A673 (cell line): ENCODE data around the gene PGF. TPM values are rescaled to one million over a fixed set of nuclear protein-coding genes. Genes with fewer than 3 reads are reported as not detected.

ENCODE experiments used
- BruUV-seq: library from RNA; stranded (reverse); fragments of 400-500 nt; replicated peaks from 2 replicates; lab custom pipeline; 2021; lab: Mats Ljungman, UMichigan
- CTCF ChIA-PET: fragments of 300-600 bp; sonication (Branson Sonifier 250); formaldehyde crosslinking; loops from one replicate; lab custom pipeline; 2022; ENCODE audit warnings: antibody characterized with exemption; lab: Charles Lee
- POLR2A ChIA-PET: fragments of 300-600 bp; sonication (Branson Sonifier 250); formaldehyde crosslinking; loops from one replicate; lab custom pipeline; 2022; ENCODE audit warnings: antibody characterized with exemption; ENCODE audit not compliant: low non-redundant PET; lab: Charles Lee
- DNase-seq: peaks from one replicate; pipeline ENCODE4 v3.0.0-alpha.2; 2015; ENCODE audit warnings: low spot score
- H3K27ac ChIP-seq: fragments of 200-600 bp; sonication (generic); 2 replicates; pipeline ENCODE4 v1.5.1; 2016; ENCODE audit warnings: mixed run types, low read depth, mild to moderate bottlenecking, mixed read lengths, antibody characterized with exemption, low read length; ENCODE audit not compliant: poor library complexity, severe bottlenecking
- H3K27me3 ChIP-seq: fragments of 200-600 bp; sonication (generic); replicated peaks from 2 replicates; pipeline ENCODE4 v1.6.1; 2017; ENCODE audit warnings: mixed run types, low read depth, mild to moderate bottlenecking, mixed read lengths, antibody characterized with exemption, low read length; ENCODE audit not compliant: insufficient read depth, poor library complexity
- H3K36me3 ChIP-seq: fragments of 200-600 bp; sonication (generic); 2 replicates; pipeline ENCODE4 v1.6.1; 2016; ENCODE audit warnings: mixed run types, mild to moderate bottlenecking, mixed read lengths, antibody characterized with exemption, low read length; ENCODE audit not compliant: insufficient read depth, poor library complexity, severe bottlenecking
- H3K4me1 ChIP-seq: fragments of 200-600 bp; sonication (generic); 2 replicates; pipeline ENCODE4 v1.6.1; 2017; ENCODE audit warnings: mixed run types, mild to moderate bottlenecking, mixed read lengths, antibody characterized with exemption, low read length; ENCODE audit not compliant: insufficient read depth, poor library complexity, severe bottlenecking
- H3K4me3 ChIP-seq: fragments of 200-600 bp; sonication (generic); 2 replicates; pipeline ENCODE4 v1.5.1; 2016; ENCODE audit warnings: low read depth, mixed run types, mild to moderate bottlenecking, mixed read lengths, low read length; ENCODE audit not compliant: poor library complexity, severe bottlenecking
- H3K9me3 ChIP-seq: fragments of 200-600 bp; sonication (generic); 2 replicates; pipeline ENCODE4 v1.6.1; 2016; ENCODE audit warnings: mixed run types, low read depth, mild to moderate bottlenecking, mixed read lengths, antibody characterized with exemption, low read length; ENCODE audit not compliant: poor library complexity, severe bottlenecking
- CTCF ChIP-seq: fragments of 300-800, 200-600 bp; sonication (generic); conservative IDR thresholded peaks from 2 replicates; pipeline ENCODE4 v1.5.1; 2017; ENCODE audit warnings: low read depth, mild to moderate bottlenecking, antibody characterized with exemption, low read length, moderate library complexity, mixed read lengths
- EZH2 ChIP-seq: fragments of 200-600 bp; sonication (generic); IDR thresholded peaks from 2 replicates; pipeline ENCODE4 v1.6.1; 2017; ENCODE audit warnings: borderline replicate concordance, low read depth, mild to moderate bottlenecking, mixed read lengths, antibody characterized with exemption, low read length; ENCODE audit not compliant: poor library complexity, severe bottlenecking
- intact Hi-C: fragments of 100-400 bp; cut with micrococcal nuclease; formaldehyde crosslinking; loops from one replicate; pipeline ENCODE4 v1.10.0; 2022; ENCODE audit not compliant: unreplicated experiment
- total RNA-seq: library from RNA; stranded (reverse); gene quantifications from 2 replicates; pipeline ENCODE4 v1.2.3, GENCODE V29; 2021

Gene PGF
- total RNA-seq, 1 experiment from 2014 or later = 48.1 TPM

- no peak for DNase-seq
- TF ChIP-seq EZH2 (no peak), CTCF (no peak)
- ChIA-PET CTCF (no interaction called here), POLR2A (interaction anchor here (0.5 kb wide), 1 partner anchor 78 kb away, joined by 5 read pairs; no protein-coding TSS in a partner anchor)
- Histone ChIP-seq H3K27me3 (no peaks in the 10 kb centered on the region), H3K27ac (no peak overlapping the region), H3K4me1 (peaks cover 4% of the 10 kb centered on the region), H3K36me3 (no peaks in the 10 kb centered on the region), H3K9me3 (no peaks in the 10 kb centered on the region), H3K4me3 (no peak overlapping the region)
- BruUV-seq = no TSS peak
- intact Hi-C loops = no loop called here
Measured at GRCh38 chr14:74959596-74960180, 4.3 kb upstream of the PGF start.

- no peaks in the 10 kb centered on the region for H3K9me3 ChIP-seq
- H3K4me1 ChIP-seq = peaks cover 15% of the 10 kb centered on the region
- no peak for DNase-seq
- no TSS peak for BruUV-seq
- no peak overlapping the region for H3K4me3 ChIP-seq
- no peak overlapping the region for H3K27ac ChIP-seq
- no peaks in the 10 kb centered on the region for H3K36me3 ChIP-seq
- no peaks in the 10 kb centered on the region for H3K27me3 ChIP-seq
- intact Hi-C loops = no loop called here
- ChIA-PET POLR2A (no interaction called here), CTCF (no interaction called here)
- no peak for TF ChIP-seq EZH2
- no peak for TF ChIP-seq CTCF
Measured at GRCh38 chr14:74956280-74957072, 1.1 kb upstream of the PGF start.

- POLR2A ChIA-PET = no interaction called here
- Histone ChIP-seq H3K27ac (no peak overlapping the region), H3K4me3 (peak overlapping the region; percentile 92), H3K36me3 (no peaks in the 10 kb centered on the region), H3K4me1 (peaks cover 15% of the 10 kb centered on the region), H3K27me3 (no peaks in the 10 kb centered on the region), H3K9me3 (no peaks in the 10 kb centered on the region)
- no peak for DNase-seq
- intact Hi-C loops = no loop called here
- no TSS peak for BruUV-seq
- CTCF ChIA-PET = interaction anchor here (1.0 kb wide), 1 partner anchor 11 kb away, joined by 3 read pairs; no protein-coding TSS in a partner anchor
- TF ChIP-seq EZH2 (no peak), CTCF (no peak)
Measured at GRCh38 chr14:74956027-74956279, 556 bp upstream of the PGF start.
